Choroid plexus epithelial cell (primary cell): Measurements from ENCODE around the gene CASZ1.
A peak's percentile ranks its signal among the peaks of the same experiment; 100 is the strongest.

Experiments
- DNase-seq: peaks from one replicate; pipeline ENCODE4 v3.0.0-alpha.2; 2010; ENCODE audit warnings: low read depth
- H3K4me3 ChIP-seq: 2 replicates; pipeline ENCODE4 v1.5.1; 2011; ENCODE audit warnings: low read depth, mild to moderate bottlenecking, control low read depth, low read length, moderate library complexity
- TF ChIP-seq, protein P1 (sequence below): conservative IDR thresholded peaks from 2 replicates; pipeline ENCODE4 v1.5.1; 2011; ENCODE audit warnings: low read depth, mild to moderate bottlenecking, control low read depth, inconsistent platforms, low read length, moderate library complexity

The CASZ1 gene

DNA sequence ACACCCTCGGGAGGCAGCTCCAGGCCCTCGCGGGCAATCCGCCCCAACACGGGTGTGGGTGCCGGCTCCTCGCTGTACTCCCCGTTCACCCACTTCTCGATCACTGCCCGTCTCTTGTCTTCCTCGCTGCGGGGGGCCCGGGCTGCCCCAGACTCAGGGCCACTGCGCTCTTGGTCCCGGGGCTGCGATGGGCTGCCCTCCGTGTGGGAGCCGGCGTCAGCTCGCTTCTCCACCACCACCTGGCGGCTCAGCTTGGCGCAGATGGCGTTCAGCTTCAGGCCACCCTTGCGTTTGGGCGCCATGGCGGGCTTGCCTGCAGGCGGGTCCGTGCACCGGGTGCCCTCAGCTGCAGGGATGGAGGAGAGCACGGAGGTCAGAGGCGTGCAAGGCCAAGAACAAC is 131.2 kb downstream of the CASZ1 start:
- H3K4me3 ChIP-seq = no peak overlapping the region
- DNase-seq = no peak
- TF ChIP-seq, protein P1, sequence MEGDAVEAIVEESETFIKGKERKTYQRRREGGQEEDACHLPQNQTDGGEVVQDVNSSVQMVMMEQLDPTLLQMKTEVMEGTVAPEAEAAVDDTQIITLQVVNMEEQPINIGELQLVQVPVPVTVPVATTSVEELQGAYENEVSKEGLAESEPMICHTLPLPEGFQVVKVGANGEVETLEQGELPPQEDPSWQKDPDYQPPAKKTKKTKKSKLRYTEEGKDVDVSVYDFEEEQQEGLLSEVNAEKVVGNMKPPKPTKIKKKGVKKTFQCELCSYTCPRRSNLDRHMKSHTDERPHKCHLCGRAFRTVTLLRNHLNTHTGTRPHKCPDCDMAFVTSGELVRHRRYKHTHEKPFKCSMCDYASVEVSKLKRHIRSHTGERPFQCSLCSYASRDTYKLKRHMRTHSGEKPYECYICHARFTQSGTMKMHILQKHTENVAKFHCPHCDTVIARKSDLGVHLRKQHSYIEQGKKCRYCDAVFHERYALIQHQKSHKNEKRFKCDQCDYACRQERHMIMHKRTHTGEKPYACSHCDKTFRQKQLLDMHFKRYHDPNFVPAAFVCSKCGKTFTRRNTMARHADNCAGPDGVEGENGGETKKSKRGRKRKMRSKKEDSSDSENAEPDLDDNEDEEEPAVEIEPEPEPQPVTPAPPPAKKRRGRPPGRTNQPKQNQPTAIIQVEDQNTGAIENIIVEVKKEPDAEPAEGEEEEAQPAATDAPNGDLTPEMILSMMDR = no peak

DNA sequence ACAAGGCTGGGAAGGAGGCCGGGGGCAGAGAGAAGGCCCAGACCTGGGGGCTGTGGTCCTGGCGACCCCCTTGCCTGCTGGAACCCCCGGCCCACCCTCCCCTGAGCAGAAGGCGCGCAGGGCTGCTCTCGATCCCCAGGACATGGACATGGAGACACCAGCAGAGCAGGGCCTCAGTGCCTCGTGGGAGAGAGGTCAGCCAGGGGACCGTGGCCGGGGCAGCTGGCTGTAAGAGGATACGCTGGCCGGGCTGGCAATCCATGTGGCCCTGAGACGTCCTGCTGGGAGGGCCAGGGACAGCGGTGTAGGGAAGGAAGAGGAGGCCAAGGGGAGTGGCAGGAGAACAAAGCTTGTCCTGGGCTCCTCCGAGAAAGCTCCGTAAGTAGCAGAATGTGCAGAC is 132.2 kb downstream of the CASZ1 start:
- H3K4me3 ChIP-seq = no peak overlapping the region
- TF ChIP-seq, protein P1 = no peak
- DNase-seq = no peak

DNA sequence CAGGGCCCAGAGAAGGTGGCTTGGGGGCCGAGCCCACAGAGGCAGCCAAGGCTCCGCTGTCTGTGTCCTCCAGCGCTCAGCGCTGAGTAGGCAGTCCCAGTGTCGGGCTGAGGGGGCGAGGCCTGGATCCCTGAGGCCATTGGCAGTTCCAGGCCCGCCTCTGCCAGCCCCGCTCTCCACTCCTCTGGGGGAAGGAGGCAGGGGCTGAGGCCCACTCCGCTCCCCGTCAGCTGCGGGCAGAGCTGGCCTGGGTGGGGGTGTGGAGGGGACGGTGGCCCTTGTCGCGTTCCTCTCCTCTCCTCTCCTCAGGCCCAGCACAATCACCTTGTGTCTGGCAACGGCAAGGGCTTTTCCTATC is 132.8 kb downstream of the CASZ1 start:
- no peak overlapping the region for H3K4me3 ChIP-seq
- TF ChIP-seq, protein P1 = no peak
- DNase-seq = peak; percentile 12

GRCh38 chr1:10662824-10663677 is 133.4 kb downstream of the CASZ1 start:
- H3K4me3 ChIP-seq = no peak overlapping the region
- TF ChIP-seq, protein P1 = no peak

DNA sequence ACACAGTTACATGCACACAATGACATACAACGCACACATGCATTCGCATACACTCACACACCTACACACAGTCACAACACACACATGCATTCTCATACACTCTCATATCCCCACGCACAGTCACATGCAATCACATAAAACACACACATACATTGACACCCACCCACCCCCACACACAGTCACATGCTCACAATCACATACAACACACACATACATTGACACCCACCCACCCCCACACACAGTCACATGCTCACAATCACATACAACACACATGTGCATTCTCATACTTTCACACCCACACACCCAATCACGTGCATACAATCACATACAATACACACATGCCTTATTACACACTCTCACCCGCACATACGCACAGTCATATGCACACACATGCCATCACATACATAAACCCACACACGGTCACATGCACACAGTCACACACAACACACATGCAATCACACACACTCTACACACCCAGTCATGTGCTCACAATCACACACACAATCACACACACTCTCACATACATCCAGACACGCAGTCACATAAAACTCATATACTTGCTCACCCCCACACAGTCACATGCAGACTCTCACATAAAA is 134.3 kb downstream of the CASZ1 start:
- no peak overlapping the region for H3K4me3 ChIP-seq
- TF ChIP-seq, protein P1 = no peak

More at GRCh38 chr1:10662824-10663677, 133.4 kb downstream of the CASZ1 start:
- no peak for DNase-seq

DNA sequence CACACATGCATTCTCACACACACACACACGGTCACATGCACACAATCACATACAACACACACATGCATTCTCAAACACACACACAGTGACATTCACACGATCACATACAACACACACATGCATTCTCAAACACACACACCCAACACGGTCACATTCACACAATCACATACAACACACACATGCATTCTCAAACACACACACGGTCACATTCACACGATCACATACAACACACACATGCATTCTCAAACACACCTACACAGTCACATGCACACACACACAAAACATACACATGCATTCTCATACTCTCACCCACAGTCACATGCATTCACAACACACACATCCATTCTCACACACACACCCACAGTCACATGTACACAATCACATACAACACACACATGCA is 135.0 kb downstream of the CASZ1 start:
- no peak overlapping the region for H3K4me3 ChIP-seq
- DNase-seq = no peak

More for the DNA sequence above, 134.3 kb downstream of the CASZ1 start:
- DNase-seq = no peak

More for the DNA sequence above, 135.0 kb downstream of the CASZ1 start:
- TF ChIP-seq, protein P1 = no peak
